AG04450 (cell line): ENCODE data around the gene MTMR8. TPM values are rescaled to one million over a fixed set of nuclear protein-coding genes. Genes with fewer than 3 reads are reported as not detected.

ENCODE experiments used
- CTCF ChIA-PET: fragments of 300-600, 350-600 bp; formaldehyde crosslinking; extraction: SDS; loops from one replicate; lab custom pipeline; 2022; ENCODE audit warnings: antibody characterized with exemption, inconsistent platforms; lab: Charles Lee
- POLR2A ChIA-PET: fragments of 350-600 bp; formaldehyde crosslinking; extraction: SDS; loops from one replicate; lab custom pipeline; 2021; ENCODE audit warnings: antibody characterized with exemption, inconsistent platforms; lab: Yijun Ruan, JAX
- DNase-seq: peaks from one replicate; pipeline ENCODE4 v3.0.0-alpha.2; 2011; ENCODE audit warnings: low read depth, low spot score
- H3K27ac ChIP-seq: one replicate; pipeline ENCODE4 v1.5.1; 2012; ENCODE audit warnings: low read depth, low read length, control low read depth
- H3K27me3 ChIP-seq: one replicate; pipeline ENCODE4 v1.6.0; 2012; ENCODE audit warnings: low read length; ENCODE audit not compliant: control insufficient read depth, insufficient read depth
- H3K4me3 ChIP-seq: 2 replicates; pipeline ENCODE4 v1.5.1; 2011; ENCODE audit warnings: mild to moderate bottlenecking, low read depth, low read length, control low read depth
- H3K9me3 ChIP-seq: 2 replicates; pipeline ENCODE4 v1.5.1; 2012; ENCODE audit warnings: low read length; ENCODE audit not compliant: control insufficient read depth, insufficient read depth
- CTCF ChIP-seq: IDR thresholded peaks from 2 replicates; pipeline ENCODE4 v1.5.1; 2011; ENCODE audit warnings: low read depth, low read length, control low read depth, inconsistent platforms
- polyA minus RNA-seq: library from RNA; depleted of rRNA, polyadenylated mRNA; stranded (reverse); fragments of >200 nt; gene quantifications from 2 replicates; pipeline ENCODE4 v1.2.3, GENCODE V29; 2011; rRNA and poly(A)+ RNA removed
- polyA plus RNA-seq: library from polyadenylated mRNA; depleted of rRNA; stranded (reverse); fragments of >200 nt; gene quantifications from 2 replicates; pipeline ENCODE4 v1.2.3, GENCODE V29; 2011; rRNA removed

MTMR8 gene
- polyA plus RNA-seq (not detected in 2 replicates), polyA minus RNA-seq (not detected in 2 replicates)

- H3K4me3 ChIP-seq: no peak within 1 kb of the TSS
- TF ChIP-seq CTCF: no peak
- H3K27me3 ChIP-seq: no peaks in the 10 kb centered on the region
- H3K27ac ChIP-seq: no peak within 1 kb of the TSS
- no peaks in the 10 kb centered on the region; the same call in 1 of the 2 replicates for H3K9me3 ChIP-seq
- ChIA-PET POLR2A (no interaction called here), CTCF (no interaction called here)
- no peak for DNase-seq
Measured at GRCh38 chrX:64394874-64395567, at the start of gene MTMR8. Gene MTMR8, minus strand, starts transcription at chrX:64395452. Its CDS starts 89 bp downstream, at chrX:64395363.

- Histone ChIP-seq H3K9me3 (peaks cover 2% of the 10 kb centered on the region; the same call in 1 of the 2 replicates), H3K27me3 (no peaks in the 10 kb centered on the region), H3K4me3 (no peak overlapping the region), H3K27ac (no peak overlapping the region)
- ChIA-PET CTCF (no interaction called here), POLR2A (no interaction called here)
- TF ChIP-seq CTCF: no peak
- DNase-seq: no peak
Measured at GRCh38 chrX:64439551-64439950, 44.3 kb upstream of the MTMR8 start.

GRCh38 chrX:64437665-64438064 is 42.4 kb upstream of the MTMR8 start:
- CTCF ChIA-PET: no interaction called here

GRCh38 chrX:64437218-64437617 is 42.0 kb upstream of the MTMR8 start:
- DNase-seq: no peak
- Histone ChIP-seq H3K4me3 (no peak overlapping the region), H3K27ac (no peak overlapping the region), H3K9me3 (peaks cover 15% of the 10 kb centered on the region), H3K27me3 (no peaks in the 10 kb centered on the region)
- POLR2A ChIA-PET: no interaction called here
- TF ChIP-seq CTCF: no peak
- CTCF ChIA-PET: no interaction called here

More at GRCh38 chrX:64437665-64438064, 42.4 kb upstream of the MTMR8 start:
- H3K9me3 ChIP-seq: peaks cover 11% of the 10 kb centered on the region
- no peak overlapping the region for H3K27ac ChIP-seq
- POLR2A ChIA-PET: no interaction called here
- no peaks in the 10 kb centered on the region for H3K27me3 ChIP-seq
- DNase-seq: no peak
- no peak for TF ChIP-seq CTCF
- no peak overlapping the region for H3K4me3 ChIP-seq

- H3K4me3 ChIP-seq: no peak overlapping the region
- no peaks in the 10 kb centered on the region for H3K27me3 ChIP-seq
- DNase-seq: no peak
- TF ChIP-seq CTCF: no peak
- ChIA-PET CTCF (no interaction called here), POLR2A (no interaction called here)
- H3K9me3 ChIP-seq: peaks cover 8% of the 10 kb centered on the region
- H3K27ac ChIP-seq: no peak overlapping the region
Measured at GRCh38 chrX:64428371-64428770, 33.1 kb upstream of the MTMR8 start.
